H1 (cell line): ENCODE measurements around the gene GLG1. TPM values are rescaled to one million over a fixed set of nuclear protein-coding genes. Genes with fewer than 3 reads are reported as not detected.
"Not testable (repeated sequence)": the region's sequence is repeated elsewhere in the genome, so short reads cannot be mapped to it uniquely, and the experiment has no call there.

Source experiments
- CTCF ChIA-PET: fragments of 300-600 bp; sonication (Branson Sonifier 250); formaldehyde crosslinking; loops from one replicate; lab custom pipeline; 2021; ENCODE audit not compliant: partially characterized antibody; lab: Charles Lee
- POLR2A ChIA-PET: fragments of 300-600 bp; sonication (Branson Sonifier 250); formaldehyde crosslinking; loops from one replicate; lab custom pipeline; 2021; ENCODE audit warnings: inconsistent platforms; ENCODE audit not compliant: partially characterized antibody; lab: Charles Lee
- DNase-seq, 2 experiments: peaks; one replicate each; pipeline versions ENCODE4 v3.0.0 to v3.0.0-alpha.2; 2010 to 2022; ENCODE audit warnings: low spot score in 2 of 2, low read depth in 1 of 2, mixed read lengths in 1 of 2
- FAIRE-seq: peaks from 2 replicates; lab custom pipeline; 2011; peaks lifted over from hg19 to GRCh38; lab: Jason Lieb, UNC
- H2AFZ ChIP-seq: 2 replicates; pipeline ENCODE4 v1.8.1; 2012; ENCODE audit warnings: low read length, inconsistent platforms
- H2AK5ac ChIP-seq: 2 replicates; pipeline ENCODE4 v1.6.1; 2013; ENCODE audit warnings: low read depth, low read length
- H2BK120ac ChIP-seq: replicated peaks from 2 replicates; pipeline ENCODE3; 2013; ENCODE audit warnings: low read depth, low read length, inconsistent platforms
- H2BK12ac ChIP-seq: 2 replicates; pipeline ENCODE4 v1.6.1; 2013; ENCODE audit warnings: low read depth, low read length
- H2BK15ac ChIP-seq: 2 replicates; pipeline ENCODE4 v1.6.1; 2013; ENCODE audit warnings: low read length
- H2BK20ac ChIP-seq: 2 replicates; pipeline ENCODE4 v1.6.1; 2013; ENCODE audit warnings: low read length
- H2BK5ac ChIP-seq: 2 replicates; pipeline ENCODE4 v1.6.1; 2013; ENCODE audit warnings: low read depth, low read length
- H3K14ac ChIP-seq: 2 replicates; pipeline ENCODE4 v1.6.1; 2013; ENCODE audit warnings: inconsistent platforms; ENCODE audit not compliant: insufficient read length
- H3K18ac ChIP-seq: 2 replicates; pipeline ENCODE4 v1.6.1; 2013; ENCODE audit warnings: low read length; ENCODE audit errors: extremely low read depth
- H3K23ac ChIP-seq: 2 replicates; pipeline ENCODE4 v1.6.1; 2013; ENCODE audit warnings: inconsistent platforms; ENCODE audit not compliant: insufficient read length
- H3K23me2 ChIP-seq: 2 replicates; pipeline ENCODE4 v1.6.1; 2013; ENCODE audit warnings: low read depth, low read length
- H3K27ac ChIP-seq: 2 replicates; pipeline ENCODE4 v1.6.1; 2011; ENCODE audit warnings: low read depth, low read length, inconsistent platforms
- H3K27me3 ChIP-seq, 4 experiments: replicated peaks in 1 of 4; 1 replicate in 1 of 4; 2 replicates in 3 of 4; pipeline versions ENCODE4 v1.6.1 to v1.8.1; 2011 to 2013; ENCODE audit warnings: low read length in 3 of 4, mild to moderate bottlenecking in 3 of 4, inconsistent platforms in 2 of 4, mixed read lengths in 2 of 4, moderate library complexity in 1 of 4; ENCODE audit not compliant: control insufficient read depth in 3 of 4, insufficient read depth in 3 of 4; ENCODE audit errors: extremely low read depth in 1 of 4
- H3K36me3 ChIP-seq, 4 experiments: 2 replicates each; pipeline versions ENCODE4 v1.6.1 to v1.8.1; 2011 to 2013; ENCODE audit warnings: mild to moderate bottlenecking in 4 of 4, low read length in 3 of 4, moderate library complexity in 2 of 4, control low read depth in 1 of 4, inconsistent platforms in 1 of 4; ENCODE audit not compliant: insufficient read depth in 4 of 4, control insufficient read depth in 2 of 4
- H3K4ac ChIP-seq: replicated peaks from 2 replicates; pipeline ENCODE3; 2013; ENCODE audit warnings: low read length, low read depth, mixed read lengths, inconsistent platforms; ENCODE audit not compliant: insufficient read length
- H3K4me1 ChIP-seq, 4 experiments: replicated peaks in 1 of 4; 1 replicate in 1 of 4; 2 replicates in 3 of 4; pipeline versions ENCODE4 v1.6.1 to v1.8.1; 2011 to 2013; ENCODE audit warnings: low read length in 3 of 4, inconsistent platforms in 2 of 4, mixed read lengths in 1 of 4; ENCODE audit not compliant: insufficient read depth in 4 of 4, control insufficient read depth in 3 of 4
- H3K4me2 ChIP-seq, 2 experiments: 2 replicates each; pipeline versions ENCODE4 v1.6.1 to v1.8.1; 2011 to 2013; ENCODE audit warnings: low read depth in 2 of 2, low read length in 2 of 2, control low read depth in 1 of 2, inconsistent platforms in 1 of 2, mild to moderate bottlenecking in 1 of 2; ENCODE audit not compliant: insufficient read depth in 1 of 2
- H3K4me3 ChIP-seq, 4 experiments: fragments of 200-600, 300-600 bp in 1 of 4; sonication (generic), shearing (Covaris generic), sonication (Bioruptor Twin) in 1 of 4; 2 replicates each; pipeline versions ENCODE4 v1.5.1 to v1.8.1; 2011 to 2016; ENCODE audit warnings: low read length in 4 of 4, low read depth in 3 of 4, control low read depth in 2 of 4, inconsistent platforms in 2 of 4, mild to moderate bottlenecking in 2 of 4, mixed read lengths in 1 of 4, moderate library complexity in 1 of 4; ENCODE audit not compliant: insufficient read depth in 2 of 4; ENCODE audit errors: extremely low read depth in 1 of 4
- H3K56ac ChIP-seq: replicated peaks from 2 replicates; pipeline ENCODE3; 2013; ENCODE audit warnings: low read depth, mild to moderate bottlenecking, mixed read lengths, low read length, inconsistent platforms; ENCODE audit not compliant: insufficient read length
- H3K79me1 ChIP-seq: 2 replicates; pipeline ENCODE4 v1.6.1; 2013; ENCODE audit warnings: low read depth, low read length, control low read depth
- H3K79me2 ChIP-seq, 2 experiments: 2 replicates each; pipeline versions ENCODE4 v1.6.1 to v1.8.1; 2012 to 2013; ENCODE audit warnings: low read length in 2 of 2, mild to moderate bottlenecking in 2 of 2, inconsistent platforms in 1 of 2; ENCODE audit not compliant: insufficient read depth in 2 of 2, control insufficient read depth in 1 of 2
- H3K9ac ChIP-seq, 4 experiments: replicated peaks in 1 of 4; 1 replicate in 1 of 4; 2 replicates in 3 of 4; pipeline versions ENCODE4 v1.6.1 to v1.8.1; 2011 to 2013; ENCODE audit warnings: low read depth in 3 of 4, low read length in 3 of 4, control low read depth in 2 of 4, mild to moderate bottlenecking in 2 of 4, moderate library complexity in 2 of 4, inconsistent platforms in 1 of 4; ENCODE audit errors: extremely low read depth in 1 of 4
- H3K9me3 ChIP-seq, 2 experiments: 2 replicates each; pipeline versions ENCODE4 v1.6.1 to v1.8.1; 2012 to 2013; ENCODE audit warnings: mild to moderate bottlenecking in 2 of 2, moderate library complexity in 2 of 2, control low read depth in 1 of 2, inconsistent platforms in 1 of 2, low read depth in 1 of 2, low read length in 1 of 2, mixed read lengths in 1 of 2; ENCODE audit not compliant: insufficient read depth in 2 of 2
- H4K20me1 ChIP-seq, 2 experiments: replicated peaks in 1 of 2; 2 replicates each; pipeline versions ENCODE3 to v1.8.1; 2011 to 2013; ENCODE audit warnings: inconsistent platforms in 2 of 2, low read length in 2 of 2, mild to moderate bottlenecking in 1 of 2; ENCODE audit not compliant: insufficient read depth in 2 of 2, control insufficient read depth in 1 of 2
- H4K5ac ChIP-seq: 2 replicates; pipeline ENCODE4 v1.6.1; 2013; ENCODE audit warnings: low read length, low read depth, mixed read lengths, inconsistent platforms; ENCODE audit not compliant: insufficient read length
- H4K8ac ChIP-seq: 2 replicates; pipeline ENCODE4 v1.8.0; 2013; ENCODE audit warnings: mild to moderate bottlenecking, moderate library complexity, low read length, inconsistent platforms; ENCODE audit not compliant: insufficient read depth; ENCODE audit errors: extremely low read depth
- H4K91ac ChIP-seq: replicated peaks from 2 replicates; pipeline ENCODE3; 2013; ENCODE audit warnings: low read length, mixed read lengths, inconsistent platforms; ENCODE audit not compliant: insufficient read length
- WGBS, 2 experiments: shearing (Covaris generic) in 1 of 2; methylation state at CpG; one replicate each; pipeline versions ENCODE4 v1.1.6 to v1.1.7; 2013 to 2015; ENCODE audit warnings: low lambda C conversion rate in 2 of 2, mixed read lengths in 2 of 2, inconsistent platforms in 1 of 2, low coverage in 1 of 2, missing lambda C conversion rate in 1 of 2; ENCODE audit not compliant: insufficient replicate concordance in 2 of 2, insufficient coverage in 1 of 2, insufficient read length in 1 of 2; ENCODE audit errors: extremely low coverage in 1 of 2, missing lambda C conversion rate in 1 of 2; 5-methylcytosine and 5-hydroxymethylcytosine counted together
- polyA plus RNA-seq, 7 experiments: library from polyadenylated mRNA; depleted of rRNA in 3 of 7; stranded (reverse) in 5 of 7; unstranded in 2 of 7; fragments of >200 nt in 5 of 7; fragments of 200-250 nt in 2 of 7; gene quantifications; 1 replicate in 5 of 7; 2 replicates in 1 of 7; 4 replicates in 1 of 7; pipeline versions ENCODE4 v1.2.1 to v1.2.3, GENCODE V29; 2011 to 2013; ENCODE audit warnings: missing spikeins in 2 of 7, mixed read lengths in 2 of 7
- total RNA-seq: library from RNA; stranded (reverse); fragmentation: NEBNext Ultra II Directional; extraction: Animal tissue kit (Norgen Biotek cat#: 25700); gene quantifications from 2 replicates; pipeline ENCODE4 v1.2.1, GENCODE V29; 2021
- TF ChIP-seq, protein P1 (sequence below), 3 experiments: IDR thresholded peaks; 1 replicate in 2 of 3; 2 replicates in 1 of 3; pipeline versions ENCODE4 v1.5.1 to v1.6.1; 2011; ENCODE audit warnings: low read length in 3 of 3, mild to moderate bottlenecking in 3 of 3, inconsistent platforms in 2 of 3, low read depth in 1 of 3, moderate library complexity in 1 of 3; ENCODE audit not compliant: insufficient read depth in 1 of 3; ENCODE audit errors: control extremely low read depth in 1 of 3

GLG1 gene
- total and polyA plus RNA-seq, 2 of the 8 experiments (the other 6 are each of a cell fraction or from before 2014, with no cell fraction given) = 53.4 to 139 TPM

DNA sequence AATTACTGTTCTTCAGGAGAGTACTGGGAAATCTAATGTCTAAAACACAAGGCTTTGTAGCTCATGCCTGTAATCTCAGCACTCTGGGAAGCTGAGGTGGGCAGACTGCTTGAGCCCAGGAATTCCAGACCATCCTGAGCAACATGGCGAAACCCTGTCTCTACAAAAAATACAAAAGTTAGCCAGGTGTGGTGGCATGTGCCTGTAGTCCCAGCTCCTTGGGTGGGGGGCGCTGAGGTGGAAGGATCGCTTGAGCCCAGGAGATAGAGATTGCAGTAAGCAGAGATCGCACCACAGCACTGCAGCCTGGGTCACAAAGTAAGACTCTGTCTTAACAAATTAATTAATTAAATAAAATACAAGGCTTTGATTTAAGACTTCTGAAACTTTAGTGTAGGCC lies 60.8 kb downstream of the GLG1 start:
- H3K18ac ChIP-seq, H4K8ac ChIP-seq, H2BK120ac ChIP-seq, H3K14ac ChIP-seq, H2BK5ac ChIP-seq, H3K36me3 ChIP-seq, H3K27me3 ChIP-seq, H2AK5ac ChIP-seq, H4K20me1 ChIP-seq, H2BK12ac ChIP-seq, H3K4me1 ChIP-seq, H4K5ac ChIP-seq, H3K9me3 ChIP-seq, DNase-seq, H3K4me2 ChIP-seq, H3K27ac ChIP-seq, H3K56ac ChIP-seq, H2AFZ ChIP-seq, H3K9ac ChIP-seq, H3K23me2 ChIP-seq, FAIRE-seq, H3K4me3 ChIP-seq, H3K79me1 ChIP-seq, H2BK15ac ChIP-seq, H4K91ac ChIP-seq, POLR2A ChIA-PET, H2BK20ac ChIP-seq, H3K4ac ChIP-seq, H3K23ac ChIP-seq: not testable (repeated sequence)
- 91% methylated on average over 4 of the region's 4 CpGs; no CpG with 5 or more reads in 1 of the 2 experiments for WGBS, 2 experiments
- CTCF ChIA-PET = interaction anchor here (0.6 to 0.8 kb wide), 3 partner anchors 11 to 29 kb away, joined by 3 read pairs; no protein-coding TSS in a partner anchor
- TF ChIP-seq, protein P1, sequence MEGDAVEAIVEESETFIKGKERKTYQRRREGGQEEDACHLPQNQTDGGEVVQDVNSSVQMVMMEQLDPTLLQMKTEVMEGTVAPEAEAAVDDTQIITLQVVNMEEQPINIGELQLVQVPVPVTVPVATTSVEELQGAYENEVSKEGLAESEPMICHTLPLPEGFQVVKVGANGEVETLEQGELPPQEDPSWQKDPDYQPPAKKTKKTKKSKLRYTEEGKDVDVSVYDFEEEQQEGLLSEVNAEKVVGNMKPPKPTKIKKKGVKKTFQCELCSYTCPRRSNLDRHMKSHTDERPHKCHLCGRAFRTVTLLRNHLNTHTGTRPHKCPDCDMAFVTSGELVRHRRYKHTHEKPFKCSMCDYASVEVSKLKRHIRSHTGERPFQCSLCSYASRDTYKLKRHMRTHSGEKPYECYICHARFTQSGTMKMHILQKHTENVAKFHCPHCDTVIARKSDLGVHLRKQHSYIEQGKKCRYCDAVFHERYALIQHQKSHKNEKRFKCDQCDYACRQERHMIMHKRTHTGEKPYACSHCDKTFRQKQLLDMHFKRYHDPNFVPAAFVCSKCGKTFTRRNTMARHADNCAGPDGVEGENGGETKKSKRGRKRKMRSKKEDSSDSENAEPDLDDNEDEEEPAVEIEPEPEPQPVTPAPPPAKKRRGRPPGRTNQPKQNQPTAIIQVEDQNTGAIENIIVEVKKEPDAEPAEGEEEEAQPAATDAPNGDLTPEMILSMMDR (IDR thresholded peaks at IDR 0.05; ENCODE audit: control extremely low read depth in 1 of 3, insufficient read depth in 1 of 3, low read depth in 1 of 3, low read length in 3 of 3) = peak in 1 of 3 experiments; percentile 8; a peak in 1 of 4 replicates
- peaks cover 0 to 13% of the 10 kb centered on the region in 2 experiments; a peak in 2 of 4 replicates for H3K79me2 ChIP-seq
